GM21360 (cell line): ENCODE data around the gene AGBL5.

Source experiments
- ATAC-seq: cut with Tn5 transposase; IDR thresholded peaks from one replicate; pipeline ENCODE4 v1.9.1; 2021; ENCODE audit warnings: mild to moderate bottlenecking, moderate library complexity; ENCODE audit not compliant: unreplicated experiment

The AGBL5 gene

DNA sequence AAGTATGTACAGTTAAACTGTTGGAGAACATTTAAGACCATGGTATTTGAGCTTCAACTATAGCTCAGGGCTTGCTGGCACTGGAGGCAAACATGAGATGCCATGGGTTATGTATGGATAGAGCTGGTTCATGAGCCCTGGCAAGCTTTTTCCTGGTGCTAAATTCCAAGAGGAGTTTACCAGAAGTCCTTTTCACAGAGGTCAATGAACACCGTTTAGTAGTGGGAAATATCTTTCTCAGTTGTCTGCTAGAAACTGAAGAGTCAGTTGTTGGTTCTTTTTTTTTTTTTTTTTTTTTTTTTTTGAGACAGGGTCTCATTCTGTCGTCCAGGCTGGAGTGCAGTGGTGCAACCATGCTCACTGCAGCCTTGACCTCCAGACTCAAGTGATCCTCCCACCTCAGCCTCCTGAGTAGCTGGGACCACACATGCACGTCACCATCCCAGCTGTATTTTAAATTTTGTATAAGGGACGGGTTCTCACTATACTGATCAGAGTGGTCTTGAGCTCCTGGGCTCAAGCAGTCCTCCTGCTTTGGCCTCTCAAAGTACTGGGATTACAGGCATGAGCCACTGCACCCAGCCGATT lies 36.4 kb downstream of the AGBL5 start:
- ATAC-seq = no peak

DNA sequence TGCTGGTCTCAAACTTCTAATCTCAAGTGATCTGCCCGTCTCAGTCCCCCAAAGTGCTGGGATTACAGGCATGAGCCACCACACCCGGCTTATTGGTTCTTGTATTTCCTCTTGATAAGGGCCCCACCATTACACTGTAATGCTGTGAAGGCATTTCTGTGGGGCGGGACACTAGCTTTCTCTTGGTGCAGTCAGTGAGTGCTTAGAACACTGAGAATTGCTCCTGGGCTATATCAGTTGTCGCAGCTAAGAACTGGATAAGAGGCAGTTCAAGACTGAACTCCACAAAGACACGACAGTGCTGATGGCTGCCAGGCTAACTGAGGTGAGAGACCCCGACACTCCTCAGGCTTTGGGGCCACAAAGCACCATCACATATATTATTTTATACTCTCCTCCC lies 37.2 kb downstream of the AGBL5 start:
- ATAC-seq = no peak

DNA sequence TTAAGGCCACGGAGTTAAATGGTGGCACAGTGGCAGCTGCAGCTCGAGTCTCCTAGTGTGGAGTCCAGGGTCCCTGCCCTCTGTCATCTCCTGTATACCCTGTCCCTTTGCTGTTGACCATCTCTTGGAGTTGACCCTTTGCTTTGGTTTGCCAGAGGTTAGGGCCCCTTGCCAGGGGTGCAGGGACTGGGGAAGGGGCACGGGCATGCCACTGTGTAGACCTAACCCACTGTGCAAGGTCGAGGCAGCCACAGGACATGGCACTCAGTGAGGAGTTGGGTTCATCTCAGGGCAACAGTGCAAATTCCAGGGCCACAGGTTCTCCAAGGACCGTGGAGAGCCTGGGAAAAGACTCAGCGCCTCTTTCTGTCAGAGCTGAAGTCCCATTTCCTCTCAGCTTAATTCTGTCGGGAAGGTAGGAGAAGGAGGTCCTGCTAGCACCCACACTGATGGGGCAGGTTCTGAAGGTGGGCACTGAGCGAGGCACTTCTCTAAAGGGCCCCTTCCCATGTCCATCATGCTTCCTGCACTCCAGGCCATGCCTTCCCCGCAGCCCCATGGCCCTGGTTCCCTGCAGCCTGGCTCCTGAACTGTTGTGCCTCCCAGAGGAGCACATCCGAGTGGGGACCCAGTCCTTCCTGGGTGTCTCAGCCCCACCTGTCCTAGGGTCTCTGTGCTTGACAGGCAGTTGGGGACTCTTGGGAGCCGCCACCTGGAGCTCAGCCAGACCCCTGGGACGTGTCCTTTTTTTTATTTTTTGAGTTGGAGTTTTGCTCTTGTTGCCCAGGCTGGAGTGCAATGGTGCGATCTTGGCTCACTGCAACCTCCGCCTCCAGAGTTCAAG lies 37.9 kb downstream of the AGBL5 start:
- no peak for ATAC-seq

GRCh38 chr2:27091746-27092695 lies 40.6 kb downstream of the AGBL5 start:
- no peak for ATAC-seq

DNA sequence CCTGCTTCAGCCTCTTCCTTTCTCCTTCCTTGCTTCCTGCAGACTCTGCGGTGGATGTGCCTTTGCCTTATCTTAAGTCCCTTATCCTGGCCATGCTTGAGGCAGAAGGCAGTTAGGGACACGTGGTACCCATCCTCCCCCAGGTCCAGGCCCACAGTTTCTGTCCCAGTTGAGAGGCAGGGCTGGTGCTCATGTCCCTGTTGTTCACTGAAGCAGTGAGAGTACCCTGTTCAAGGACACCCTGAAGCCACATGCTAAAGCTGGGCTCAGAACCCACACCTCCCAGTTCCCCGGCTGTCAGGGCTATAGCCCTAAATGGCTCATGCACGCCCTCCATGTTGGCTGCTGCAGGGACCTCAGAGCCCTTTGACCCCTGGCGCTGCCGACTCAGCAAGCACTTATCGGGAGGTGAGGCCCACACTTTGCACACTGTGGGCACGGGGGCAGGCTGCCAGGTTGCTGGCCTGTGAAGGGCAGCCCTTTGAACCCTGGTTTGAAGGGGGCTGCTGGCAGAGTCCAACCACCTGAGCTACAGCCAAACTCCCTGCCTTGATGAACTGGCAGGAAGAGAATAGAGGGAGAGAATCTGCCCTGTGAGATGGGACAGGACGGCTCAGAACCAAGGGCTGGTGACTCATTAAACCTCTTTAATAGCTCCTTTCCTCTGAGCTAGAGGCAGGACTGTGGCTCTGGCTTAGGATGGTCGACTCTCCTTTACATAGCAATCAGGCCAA lies 41.4 kb downstream of the AGBL5 start:
- no peak for ATAC-seq

DNA sequence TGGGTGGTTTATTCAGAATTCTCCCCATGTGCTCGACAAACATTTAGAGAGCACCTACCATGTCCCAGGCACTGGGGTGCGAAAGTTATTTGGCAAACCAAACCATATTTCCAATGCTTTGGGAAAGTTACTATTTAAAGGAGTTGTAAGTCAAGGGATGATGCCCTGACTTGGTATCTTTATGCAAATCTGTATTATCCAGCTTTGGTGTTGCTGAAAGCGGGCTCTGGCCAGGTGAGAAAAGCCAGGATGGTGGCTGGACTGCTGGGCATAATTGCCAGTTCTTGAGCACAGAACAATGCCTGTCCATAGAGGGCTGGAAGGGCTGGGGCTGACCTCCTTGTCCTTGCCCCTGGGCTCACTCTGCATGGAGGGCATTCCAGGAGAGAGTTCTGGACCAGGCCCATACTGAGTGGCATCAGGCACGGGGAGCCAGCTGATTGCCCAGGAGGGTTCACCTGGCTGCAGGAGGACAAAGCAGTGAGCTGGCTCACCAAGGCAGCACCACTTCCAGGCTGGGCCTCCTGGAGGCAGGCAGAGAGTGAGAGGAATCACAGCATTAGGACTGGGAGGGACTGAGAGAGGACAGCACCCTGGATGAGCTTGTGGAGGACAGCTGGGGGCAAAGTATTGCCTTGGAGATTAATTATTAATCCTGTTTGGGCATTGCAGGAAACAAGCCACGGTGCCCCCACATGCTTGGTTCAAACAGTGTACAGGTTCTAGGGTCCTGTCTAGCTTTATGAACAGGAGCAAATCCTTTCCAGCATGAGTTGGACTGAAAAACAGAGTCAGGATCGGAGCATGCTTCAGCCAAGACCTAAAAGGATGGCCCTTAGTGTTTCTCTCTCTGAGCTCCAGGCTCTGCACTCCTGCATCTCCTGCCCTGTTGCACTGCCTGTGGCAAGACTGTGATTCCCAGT lies 42.2 kb downstream of the AGBL5 start:
- ATAC-seq = no peak

DNA sequence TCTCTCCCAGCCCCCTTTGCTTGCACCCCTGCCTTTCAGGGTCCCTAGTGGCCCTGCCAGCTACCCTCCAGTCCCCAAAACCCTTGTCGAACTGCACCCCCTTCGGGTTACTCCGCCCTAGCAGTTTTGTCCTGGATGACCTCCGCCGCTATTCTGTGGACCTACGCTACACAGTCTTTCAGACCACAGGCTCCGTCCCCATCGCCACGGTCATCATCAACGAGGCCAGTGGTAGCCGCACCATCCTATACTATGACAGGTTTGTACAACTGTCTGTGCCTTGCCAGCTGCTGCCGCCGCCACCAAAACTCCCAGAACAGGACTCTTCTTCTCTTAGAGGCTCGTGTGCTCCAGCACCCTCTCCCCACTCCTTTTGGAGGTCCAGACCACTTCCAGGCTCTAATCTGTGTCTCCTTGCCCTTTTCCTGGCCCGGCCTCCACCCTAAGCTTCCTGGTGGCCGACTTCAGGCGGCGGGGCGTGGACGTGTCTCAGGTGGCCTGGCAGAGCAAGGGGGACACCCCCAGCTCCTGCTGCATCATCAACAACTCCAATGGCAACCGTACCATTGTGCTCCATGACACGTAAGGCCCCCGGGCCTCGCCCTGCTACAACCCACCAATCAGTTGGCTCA lies 43.0 kb downstream of the AGBL5 start:
- ATAC-seq = no peak

GRCh38 chr2:27095427-27095744 lies 43.9 kb downstream of the AGBL5 start:
- no peak for ATAC-seq

- no peak for ATAC-seq
Measured at GRCh38 chr2:27095745-27096651, 44.5 kb downstream of the AGBL5 start.

DNA sequence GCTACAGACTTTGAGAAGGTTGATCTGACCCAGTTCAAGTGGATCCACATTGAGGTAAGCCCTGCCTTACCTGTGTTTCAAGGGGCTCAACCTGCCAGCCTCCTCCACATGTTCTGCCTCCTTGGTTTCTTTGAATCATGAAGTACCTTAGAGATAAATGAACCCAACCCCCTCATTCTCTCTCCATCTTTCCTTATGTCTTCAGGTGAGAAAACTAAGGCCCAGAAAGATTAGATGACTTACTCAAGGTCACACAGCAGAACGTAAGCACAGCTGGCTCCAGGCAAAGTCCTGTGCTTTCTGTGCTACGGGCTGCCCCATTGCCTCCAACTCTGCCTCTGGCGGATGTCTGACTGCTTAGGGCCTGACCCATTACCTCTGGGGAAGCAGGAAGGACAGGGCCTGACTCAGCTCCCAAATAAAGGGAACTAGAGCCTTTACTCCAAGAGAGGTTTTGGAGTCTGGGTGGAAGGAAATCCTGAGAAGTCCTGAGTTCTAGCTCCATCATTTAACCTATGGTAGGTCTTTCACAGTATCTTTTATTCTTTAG lies 45.4 kb downstream of the AGBL5 start:
- no peak for ATAC-seq

GRCh38 chr2:27097341-27097740 lies 45.9 kb downstream of the AGBL5 start:
- ATAC-seq = no peak

- no peak for ATAC-seq
Measured at GRCh38 chr2:27099334-27099955, 48.0 kb downstream of the AGBL5 start.

DNA sequence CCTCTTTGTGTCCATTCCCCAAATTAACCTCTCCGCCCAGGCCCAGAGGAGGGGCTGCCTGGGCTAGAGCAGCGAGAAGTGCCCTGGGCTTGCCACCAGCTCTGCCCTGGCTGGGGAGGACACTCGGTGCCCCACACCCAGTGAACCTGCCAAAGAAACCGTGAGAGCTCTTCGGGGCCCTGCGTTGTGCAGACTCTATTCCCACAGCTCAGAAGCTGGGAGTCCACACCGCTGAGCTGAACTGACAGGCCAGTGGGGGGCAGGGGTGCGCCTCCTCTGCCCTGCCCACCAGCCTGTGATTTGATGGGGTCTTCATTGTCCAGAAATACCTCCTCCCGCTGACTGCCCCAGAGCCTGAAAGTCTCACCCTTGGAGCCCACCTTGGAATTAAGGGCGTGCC lies 48.6 kb downstream of the AGBL5 start:
- no peak for ATAC-seq

DNA sequence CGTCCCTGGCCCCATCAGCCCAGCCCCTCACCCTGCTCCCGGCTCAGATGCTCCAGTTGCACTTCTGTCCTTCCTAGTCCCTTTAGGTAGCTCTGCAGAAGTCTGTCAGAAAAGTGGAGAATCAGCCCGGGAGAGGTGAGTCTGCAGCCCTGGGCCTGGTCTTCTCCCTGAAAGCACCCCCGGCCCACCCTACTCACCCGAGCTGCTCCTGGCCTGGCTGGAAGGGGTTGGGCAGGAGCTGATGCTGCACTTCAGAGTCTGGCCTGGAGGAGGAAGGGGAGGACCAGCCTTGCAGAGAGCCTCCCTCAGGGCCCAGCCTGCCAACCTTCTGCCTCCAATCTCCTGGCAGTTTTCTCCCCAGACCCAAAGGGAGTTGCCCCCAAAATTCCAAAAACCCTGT lies 50.9 kb downstream of the AGBL5 start:
- ATAC-seq = no peak

DNA sequence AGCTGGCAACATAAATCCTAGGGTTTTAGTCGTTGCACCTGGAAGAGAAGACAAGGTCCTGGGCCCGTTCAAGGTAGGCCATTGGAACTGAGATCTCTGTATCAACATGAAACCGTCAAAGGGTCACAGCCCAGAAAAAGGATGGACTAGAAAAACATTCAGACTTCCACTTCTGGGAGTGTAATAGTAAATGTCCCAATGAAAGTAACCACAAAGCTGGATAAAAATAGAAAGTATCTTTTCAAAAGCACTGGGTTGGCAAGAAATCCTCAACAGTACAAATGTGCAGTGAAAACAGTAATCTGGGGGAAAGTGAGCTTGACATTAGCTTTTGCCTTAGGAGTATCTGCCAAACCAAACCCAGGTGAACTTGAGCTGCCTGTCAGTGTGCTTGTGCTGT lies 54.5 kb downstream of the AGBL5 start:
- no peak for ATAC-seq

DNA sequence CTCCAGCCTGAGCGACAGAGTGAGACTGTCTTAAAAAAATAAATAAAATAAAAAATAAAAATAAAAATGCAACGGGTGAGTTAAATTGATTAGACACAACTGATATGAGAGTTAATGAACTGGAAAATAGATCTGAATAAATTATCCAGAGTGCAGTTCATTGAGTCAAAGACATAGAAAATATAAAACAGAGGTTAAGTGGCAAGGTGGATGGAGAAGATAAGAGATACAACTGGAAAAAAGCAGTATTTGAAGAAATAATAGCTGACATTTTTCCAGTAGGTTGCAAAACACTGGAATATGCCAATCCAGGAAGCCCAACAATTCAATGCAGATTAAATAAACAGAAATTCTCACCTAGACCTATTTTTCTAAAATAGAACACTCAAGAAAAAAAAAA lies 56.8 kb downstream of the AGBL5 start:
- no peak for ATAC-seq

DNA sequence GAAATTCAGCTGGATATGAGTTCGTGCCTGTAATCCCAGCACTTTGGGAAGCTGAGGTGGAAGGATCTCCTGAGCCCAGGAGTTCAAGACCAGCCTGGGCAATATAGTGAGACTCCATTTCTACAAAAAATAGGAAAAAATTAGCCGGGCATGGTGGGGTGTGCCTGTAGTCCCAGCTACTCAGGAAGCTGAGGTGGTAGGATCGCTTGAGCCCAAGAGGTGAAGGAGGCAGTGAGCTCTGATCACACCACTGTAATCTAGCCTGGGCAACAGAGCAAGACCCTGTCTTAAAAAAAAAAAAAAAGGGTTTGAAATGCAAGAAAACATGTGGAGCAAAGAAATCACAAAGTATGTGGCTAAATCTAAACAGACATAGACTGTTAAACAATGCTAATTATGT lies 57.6 kb downstream of the AGBL5 start:
- ATAC-seq = no peak
